ENCODE data around the gene FBXO15. TPM values are rescaled to one million over a fixed set of nuclear protein-coding genes. Genes with fewer than 3 reads are reported as not detected.

The FBXO15 gene
- total and polyA plus RNA-seq, 2 donors (not counting 3 experiments of a cell fraction or from before 2014, with no cell fraction given), result not detected

GRCh38 chr18:74083557-74083952, 64.1 kb downstream of the FBXO15 start:
- intact Hi-C loops (cut with micrococcal nuclease), result no loop called here
- H3K9me1 ChIP-seq (replicated peaks; ENCODE audit: control insufficient read depth, extremely low read depth, insufficient read depth, low read length), result no peaks in the 10 kb centered on the region
- POLR2A ChIA-PET, result no interaction called here
- no peaks in the 10 kb centered on the region for H4K20me1 ChIP-seq (replicated peaks; ENCODE audit: control insufficient read depth, extremely low read depth, insufficient read depth, low read length)
- no peaks in the 10 kb centered on the region for H3K36me3 ChIP-seq (ENCODE audit: control insufficient read depth in 2 of 2, extremely low read depth in 1 of 2, insufficient read depth in 2 of 2, low read length in 2 of 2)
- H3K27ac ChIP-seq (ENCODE audit: insufficient read depth, low read depth, low read length), result no peak overlapping the region
- no TSS peak for BruUV-seq (replicated peaks)
- DNase-seq (ENCODE audit: low read depth, low spot score) (no peak), FAIRE-seq (no peak)
- no peak overlapping the region for H2AFZ ChIP-seq (ENCODE audit: low read depth, low read length)
- H3K9ac ChIP-seq (replicated peaks; ENCODE audit: extremely low read depth, insufficient read depth, low read length), result no peak overlapping the region
- no peaks in the 10 kb centered on the region for H3K4me1 ChIP-seq (ENCODE audit: control insufficient read depth, extremely low read depth, insufficient read depth, low read length)
- H3K4me2 ChIP-seq (ENCODE audit: insufficient read depth, low read length), result no peak overlapping the region
- TF ChIP-seq POLR2A (IDR thresholded peaks at IDR 0.05; ENCODE audit: low read depth, low read length) (no peak), FOS (IDR thresholded peaks at IDR 0.05; ENCODE audit: borderline replicate concordance, insufficient read depth, low read length) (no peak), JUN (IDR thresholded peaks at IDR 0.05; ENCODE audit: borderline replicate concordance, insufficient read depth, insufficient read length, low read depth) (no peak), MAX (IDR thresholded peaks at IDR 0.05; ENCODE audit: insufficient read depth, insufficient read length) (no peak), POLR2AphosphoS5 (IDR thresholded peaks at IDR 0.05; ENCODE audit: insufficient read depth, low read depth, low read length) (no peak), CTCF (IDR thresholded peaks at IDR 0.05; ENCODE audit: extremely low read depth in 1 of 2, insufficient read depth in 1 of 2, low read depth in 1 of 2, low read length in 2 of 2) (no peak), EZH2 (IDR thresholded peaks at IDR 0.05; ENCODE audit: borderline replicate concordance, low read depth, low read length, severe bottlenecking) (no peak), MYC (IDR thresholded peaks at IDR 0.05; ENCODE audit: low read depth, low read length) (no peak), GATA2 (IDR thresholded peaks at IDR 0.05; ENCODE audit: insufficient read depth, insufficient read length, low read depth, low read length) (no peak)
- no peaks in the 10 kb centered on the region for H3K79me2 ChIP-seq (ENCODE audit: control insufficient read depth, insufficient read depth, low read length)
- no peak overlapping the region for H3K4me3 ChIP-seq (replicated peaks in 1 of 3; ENCODE audit: insufficient read depth in 1 of 3, low read depth in 1 of 3, low read length in 3 of 3)
- peaks cover 2% of the 10 kb centered on the region for H3K9me3 ChIP-seq (replicated peaks; ENCODE audit: control insufficient read depth, insufficient read depth, low read length)
- CTCF ChIA-PET, result no interaction called here
- dilution Hi-C loops (cut with MboI; ENCODE audit: extremely low pct_ligation_motif_present, low sequenced_read_pairs), result no loop called here
- H3K27me3 ChIP-seq (ENCODE audit: control insufficient read depth in 2 of 2, insufficient read depth in 2 of 2, low read length in 2 of 2), result no peaks in the 10 kb centered on the region
